ENCODE data around the gene ABHD17B. TPM values are rescaled to one million over a fixed set of nuclear protein-coding genes. Genes with fewer than 3 reads are reported as not detected.

Gene ABHD17B
- total RNA-seq, 1 donor from 2014 or later: 20.5 TPM

DNA sequence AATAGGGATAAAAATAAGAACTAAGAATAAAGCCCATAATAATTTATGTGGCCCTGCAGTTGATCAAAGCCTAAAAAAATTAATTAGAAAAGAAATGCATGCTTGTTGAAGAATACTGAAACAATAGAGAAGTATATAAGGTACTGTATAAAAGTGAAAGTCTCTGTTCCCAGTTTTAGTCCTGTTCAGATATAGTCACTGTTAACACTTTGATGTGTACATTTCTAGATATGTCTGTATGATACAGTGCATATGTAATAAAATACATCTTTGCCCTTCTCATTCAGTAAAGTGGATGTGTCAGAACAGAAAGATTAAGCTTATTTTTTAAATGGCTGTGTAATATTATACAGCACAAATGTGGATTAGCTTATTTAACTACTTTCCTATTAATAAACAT lies 4.5 kb upstream of the ABHD17B start:
- Histone ChIP-seq H3K27me3 (no peaks in the 10 kb centered on the region), H3K36me3 (no peaks in the 10 kb centered on the region), H3K4me1 (peaks cover 2 to 7% of the 10 kb centered on the region in 2 donors), H3K9me3 (no peaks in the 10 kb centered on the region), H3K27ac (no peak overlapping the region), H3K4me3 (no peak overlapping the region)
- TF ChIP-seq, protein P1, sequence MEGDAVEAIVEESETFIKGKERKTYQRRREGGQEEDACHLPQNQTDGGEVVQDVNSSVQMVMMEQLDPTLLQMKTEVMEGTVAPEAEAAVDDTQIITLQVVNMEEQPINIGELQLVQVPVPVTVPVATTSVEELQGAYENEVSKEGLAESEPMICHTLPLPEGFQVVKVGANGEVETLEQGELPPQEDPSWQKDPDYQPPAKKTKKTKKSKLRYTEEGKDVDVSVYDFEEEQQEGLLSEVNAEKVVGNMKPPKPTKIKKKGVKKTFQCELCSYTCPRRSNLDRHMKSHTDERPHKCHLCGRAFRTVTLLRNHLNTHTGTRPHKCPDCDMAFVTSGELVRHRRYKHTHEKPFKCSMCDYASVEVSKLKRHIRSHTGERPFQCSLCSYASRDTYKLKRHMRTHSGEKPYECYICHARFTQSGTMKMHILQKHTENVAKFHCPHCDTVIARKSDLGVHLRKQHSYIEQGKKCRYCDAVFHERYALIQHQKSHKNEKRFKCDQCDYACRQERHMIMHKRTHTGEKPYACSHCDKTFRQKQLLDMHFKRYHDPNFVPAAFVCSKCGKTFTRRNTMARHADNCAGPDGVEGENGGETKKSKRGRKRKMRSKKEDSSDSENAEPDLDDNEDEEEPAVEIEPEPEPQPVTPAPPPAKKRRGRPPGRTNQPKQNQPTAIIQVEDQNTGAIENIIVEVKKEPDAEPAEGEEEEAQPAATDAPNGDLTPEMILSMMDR (IDR thresholded peaks at IDR 0.05): no peak
- no peak for DNase-seq (ENCODE audit: low spot score in 2 of 2)
- intact Hi-C loops (cut with DNase I): no loop called here

GRCh38 chr9:71911908-71912335 lies 929 bp upstream of the ABHD17B start:
- TF ChIP-seq, protein P1 (IDR thresholded peaks at IDR 0.05): no peak
- H3K4me3 ChIP-seq: peak overlapping the region; percentile 63 to 70
- no peaks in the 10 kb centered on the region for H3K27me3 ChIP-seq
- no peaks in the 10 kb centered on the region for H3K9me3 ChIP-seq
- H3K36me3 ChIP-seq: no peaks in the 10 kb centered on the region
- H3K4me1 ChIP-seq: peaks cover 2 to 13% of the 10 kb centered on the region in 2 donors
- H3K27ac ChIP-seq: peak overlapping the region; percentile 73 to 92
- intact Hi-C loops (cut with DNase I): loop anchor here (2.0 to 5.0 kb wide), 4 partner anchors 29 to 1500 kb away; partner anchors contain the start of genes CEMIP2 and KLF9
- no peak for DNase-seq (ENCODE audit: low spot score in 2 of 2)

GRCh38 chr9:71910650-71911060 lies 338 bp downstream of the ABHD17B start:
- intact Hi-C loops (cut with DNase I): loop anchor here (2.0 to 5.0 kb wide), 4 partner anchors 30 to 1498 kb away; partner anchors contain the start of genes CEMIP2 and KLF9
- peak overlapping the region; percentile 92 to 96 for H3K27ac ChIP-seq
- no peaks in the 10 kb centered on the region for H3K27me3 ChIP-seq
- peaks cover 2 to 13% of the 10 kb centered on the region in 2 donors for H3K4me1 ChIP-seq
- peak overlapping the region; percentile 70 to 96 for H3K4me3 ChIP-seq
- TF ChIP-seq, protein P1 (IDR thresholded peaks at IDR 0.05): no peak
- DNase-seq (ENCODE audit: low spot score in 2 of 2): no peak
- peaks cover 0 to 2% of the 10 kb centered on the region in 2 donors for H3K36me3 ChIP-seq
- H3K9me3 ChIP-seq: no peaks in the 10 kb centered on the region

DNA sequence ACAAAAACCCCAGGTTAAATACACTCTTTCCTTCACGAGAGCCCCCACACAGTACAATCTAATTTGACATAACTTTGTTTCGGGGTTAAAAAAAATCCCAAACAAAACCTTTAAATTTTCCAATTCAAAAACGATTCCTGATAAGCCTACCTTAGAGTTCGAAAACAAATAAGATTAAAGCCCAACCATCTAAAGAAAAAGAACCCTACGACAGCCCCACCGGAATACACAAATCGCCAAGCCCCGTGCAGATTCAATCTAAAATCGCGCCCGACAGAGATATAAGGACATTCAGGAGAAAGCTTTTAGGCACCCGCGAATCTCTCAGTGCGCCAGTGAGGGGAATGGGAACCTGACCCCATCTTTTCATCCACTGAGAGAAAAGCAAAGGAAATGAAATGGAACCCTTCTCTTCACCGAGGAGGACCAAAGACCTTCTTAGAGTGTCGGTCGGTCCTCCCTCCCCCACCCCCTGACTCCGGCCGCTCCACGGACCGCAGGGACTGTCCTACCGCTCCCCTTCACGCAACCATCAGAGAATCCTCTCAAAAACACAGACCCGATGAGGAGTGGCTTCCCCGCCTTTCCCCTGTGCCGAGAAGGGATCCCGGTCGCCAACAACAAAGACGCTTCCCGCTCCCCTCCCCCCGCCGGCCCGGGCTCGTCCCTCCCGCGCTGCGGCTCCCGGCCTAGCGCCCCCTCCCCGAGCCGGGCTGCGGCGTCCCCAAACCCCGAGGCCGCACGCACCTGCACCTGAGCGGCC lies 925 bp downstream of the ABHD17B start:
- H3K9me3 ChIP-seq: no peaks in the 10 kb centered on the region
- H3K4me1 ChIP-seq: peaks cover 2 to 13% of the 10 kb centered on the region in 2 donors
- intact Hi-C loops (cut with DNase I): loop anchor here (2.0 to 10.0 kb wide), 5 partner anchors 31 to 1655 kb away; partner anchors contain the start of genes CEMIP2, KLF9 and SMC5
- peaks cover 0 to 4% of the 10 kb centered on the region in 2 donors for H3K36me3 ChIP-seq
- DNase-seq (ENCODE audit: low spot score in 2 of 2): peak in 1 of 2 donors; percentile 66
- peak overlapping the region; percentile 70 to 96 for H3K4me3 ChIP-seq
- H3K27ac ChIP-seq: peak overlapping the region; percentile 92 to 96
- TF ChIP-seq, protein P1 (IDR thresholded peaks at IDR 0.05): no peak
- no peaks in the 10 kb centered on the region for H3K27me3 ChIP-seq

DNA sequence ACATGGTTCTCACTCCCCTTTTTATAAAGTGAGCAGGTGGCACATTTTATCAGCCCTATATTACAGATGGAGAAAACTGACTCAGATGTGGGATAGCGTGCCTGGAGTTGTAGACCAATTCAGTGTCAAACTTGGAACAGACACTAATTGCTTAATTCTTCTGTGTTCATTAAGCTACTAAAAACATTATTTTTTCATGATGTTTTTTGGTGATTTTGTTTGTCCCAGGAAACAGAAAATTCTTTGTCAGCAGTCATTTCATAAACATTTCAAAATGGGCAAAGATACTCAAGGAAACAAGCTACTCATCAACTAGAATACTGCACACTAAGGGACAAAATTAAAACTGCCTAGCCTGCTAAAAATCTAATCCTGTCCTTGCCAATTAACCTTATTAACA lies 2.2 kb downstream of the ABHD17B start:
- Histone ChIP-seq H3K9me3 (no peaks in the 10 kb centered on the region), H3K4me1 (peaks cover 2 to 16% of the 10 kb centered on the region in 2 donors), H3K4me3 (peak overlapping the region in 1 of 2 donors; percentile 96), H3K36me3 (peaks cover 0 to 4% of the 10 kb centered on the region in 2 donors), H3K27ac (no peak overlapping the region), H3K27me3 (no peaks in the 10 kb centered on the region)
- DNase-seq (ENCODE audit: low spot score in 2 of 2): no peak
- TF ChIP-seq, protein P1 (IDR thresholded peaks at IDR 0.05): no peak
- intact Hi-C loops (cut with DNase I): loop anchor here (10.0 kb wide), 1 partner anchor 1654 kb away; the partner anchor contains the start of gene SMC5
